Activated T-cell treated with anti-CD3 and anti-CD28 coated beads, Interleukin-2, amount 50 U/mL, for 72 hours (primary cell): ENCODE measurements around the gene AIG1. TPM values are rescaled to one million over a fixed set of nuclear protein-coding genes. Genes with fewer than 3 reads are reported as not detected.
"Not testable (repeated sequence)": the region's sequence is repeated elsewhere in the genome, so short reads cannot be mapped to it uniquely, and the experiment has no call there.

Experiments
- ATAC-seq, 2 donors: fragments of 150-1000 bp; cut with Tn5 transposase; replicated peaks in 1 of 2; 2 replicates each; pipeline ENCODE4 v1.10.0; 2021; ENCODE audit warnings: moderate library complexity in 2 of 2, mild to moderate bottlenecking in 1 of 2
- DNase-seq, 2 donors: peaks; one replicate each; pipeline ENCODE4 v3.0.0; 2021 to 2022; ENCODE audit warnings: mixed read lengths in 1 of 2
- H3K27ac Mint-ChIP-seq: one replicate; pipeline ENCODE4 v1.8.0; 2022; ENCODE audit warnings: mild to moderate bottlenecking, moderate library complexity, mixed read lengths
- H3K27me3 Mint-ChIP-seq: one replicate; pipeline ENCODE4 v1.8.0; 2022; ENCODE audit warnings: low read depth, mixed read lengths
- H3K36me3 Mint-ChIP-seq, 2 donors: one replicate each; pipeline ENCODE4 v1.8.0; 2022; ENCODE audit warnings: mixed read lengths in 2 of 2, mild to moderate bottlenecking in 1 of 2; ENCODE audit not compliant: insufficient read depth in 2 of 2
- H3K4me1 Mint-ChIP-seq: one replicate; pipeline ENCODE4 v1.8.0; 2022; ENCODE audit warnings: low read depth, mixed read lengths
- H3K4me3 Mint-ChIP-seq, 2 donors: one replicate each; pipeline ENCODE4 v1.8.0; 2022; ENCODE audit warnings: mild to moderate bottlenecking in 2 of 2, mixed read lengths in 2 of 2, moderate library complexity in 2 of 2
- H3K9me3 Mint-ChIP-seq, 2 donors: one replicate each; pipeline ENCODE4 v1.8.0; 2022; ENCODE audit warnings: mixed read lengths in 2 of 2
- total RNA-seq, 2 donors: library from RNA; stranded (reverse); gene quantifications; one replicate each; pipeline ENCODE4 v1.2.3, GENCODE V29; 2022

Gene AIG1
- total RNA-seq, 2 donors from 2014 or later: 23.8 to 28.2 TPM

DNA sequence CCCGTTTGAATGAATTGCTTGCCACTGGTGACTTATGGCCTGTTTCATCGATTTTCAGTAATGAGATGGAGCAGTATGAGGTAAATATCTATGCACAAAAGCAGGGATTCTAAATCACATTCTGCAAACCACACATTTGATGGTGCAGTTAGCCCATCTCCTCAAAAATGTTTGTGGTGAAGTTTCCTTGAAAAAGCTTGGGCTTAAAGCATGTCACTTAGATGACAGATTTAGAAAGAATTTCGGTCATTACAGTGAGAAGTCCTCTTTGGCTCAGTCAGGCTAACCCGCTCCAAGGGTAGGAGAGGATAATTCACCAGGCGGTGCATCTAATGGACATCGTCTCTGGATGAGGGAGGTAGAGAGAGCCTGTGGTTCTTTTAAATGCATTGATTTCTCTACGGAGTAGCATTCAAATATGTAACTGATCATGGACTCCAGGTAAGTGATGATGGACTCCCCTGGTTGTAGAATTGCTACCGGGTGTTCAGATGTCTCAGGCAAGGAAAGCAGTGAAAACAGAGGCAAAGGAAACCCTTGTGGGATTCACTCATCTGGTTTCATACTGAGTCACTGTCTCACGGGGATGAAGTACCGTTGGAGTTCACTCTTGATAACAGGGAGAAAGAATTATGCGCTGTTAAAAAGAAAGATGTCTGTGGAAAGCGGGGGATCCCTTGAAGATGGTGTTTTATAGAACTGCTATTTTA lies 65.3 kb downstream of the AIG1 start:
- Mint-ChIP-seq H3K4me3 (no peak overlapping the region), H3K36me3 (peaks cover 8 to 26% of the 10 kb centered on the region in 2 donors), H3K4me1 (peaks cover 7% of the 10 kb centered on the region), H3K9me3 (peaks cover 6 to 8% of the 10 kb centered on the region in 2 donors), H3K27ac (no peak overlapping the region), H3K27me3 (no peaks in the 10 kb centered on the region)
- DNase-seq (no peak), ATAC-seq (no peak)

- Mint-ChIP-seq H3K27me3 (no peaks in the 10 kb centered on the region), H3K36me3 (peaks cover 6 to 26% of the 10 kb centered on the region in 2 donors), H3K27ac (no peak overlapping the region), H3K4me1 (peaks cover 7% of the 10 kb centered on the region), H3K4me3 (no peak overlapping the region), H3K9me3 (peaks cover 5 to 8% of the 10 kb centered on the region in 2 donors)
- ATAC-seq (peak in 1 of 2 donors; percentile 38), DNase-seq (no peak)
Observed at GRCh38 chr6:143126574-143126941, 65.9 kb downstream of the AIG1 start.

DNA sequence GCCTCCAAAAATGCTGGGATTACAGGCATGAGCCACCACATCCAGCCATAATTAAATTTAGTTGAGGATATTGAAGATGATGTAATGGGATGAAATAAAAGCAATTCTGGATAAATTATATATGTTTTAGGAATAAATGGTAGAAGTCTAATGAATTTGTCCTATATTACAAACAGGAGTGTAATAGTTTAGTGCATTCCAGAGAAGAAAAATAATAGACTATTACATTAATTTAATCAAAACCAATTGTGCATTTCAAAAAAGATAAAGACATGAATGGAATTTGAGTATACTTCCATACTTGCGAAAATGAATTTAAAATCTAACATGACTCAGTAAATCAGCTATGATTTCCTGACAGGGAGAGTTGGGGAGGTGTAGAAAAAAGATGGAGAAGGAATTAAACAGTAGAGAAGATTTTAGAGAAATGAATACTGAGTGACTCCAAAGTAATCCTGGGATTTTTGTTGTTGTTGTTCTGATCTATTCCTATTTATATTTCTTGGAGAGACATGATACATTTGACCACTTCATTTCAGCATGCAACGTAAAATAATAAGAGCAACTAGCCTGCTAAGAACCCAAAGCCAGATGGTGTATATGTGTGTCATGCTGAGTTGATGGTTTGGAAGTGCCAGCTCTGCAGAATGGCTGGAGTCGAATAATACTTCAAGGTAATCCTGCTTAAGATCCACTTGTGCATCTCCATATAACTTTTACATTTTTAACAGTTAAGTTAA lies 67.4 kb downstream of the AIG1 start:
- Mint-ChIP-seq H3K4me3 (no peak overlapping the region), H3K9me3 (peaks cover 5 to 10% of the 10 kb centered on the region in 2 donors), H3K27ac (no peak overlapping the region), H3K4me1 (peaks cover 7% of the 10 kb centered on the region), H3K27me3 (no peaks in the 10 kb centered on the region), H3K36me3 (peaks cover 6 to 24% of the 10 kb centered on the region in 2 donors)
- ATAC-seq: no peak
- no peak for DNase-seq

GRCh38 chr6:143128681-143129015 lies 68.0 kb downstream of the AIG1 start:
- Mint-ChIP-seq H3K4me1 (peaks cover 7% of the 10 kb centered on the region), H3K4me3 (no peak overlapping the region), H3K27ac (no peak overlapping the region), H3K27me3 (no peaks in the 10 kb centered on the region), H3K9me3 (peaks cover 5 to 10% of the 10 kb centered on the region in 2 donors), H3K36me3 (peaks cover 6 to 24% of the 10 kb centered on the region in 2 donors)
- DNase-seq (no peak), ATAC-seq (no peak)

- H3K4me3 Mint-ChIP-seq: no peak overlapping the region
- no peaks in the 10 kb centered on the region for H3K27me3 Mint-ChIP-seq
- peaks cover 10% of the 10 kb centered on the region for H3K4me1 Mint-ChIP-seq
- no peak overlapping the region for H3K27ac Mint-ChIP-seq
- peaks cover 6 to 24% of the 10 kb centered on the region in 2 donors for H3K36me3 Mint-ChIP-seq
- ATAC-seq (no peak), DNase-seq (no peak)
- peaks cover 5 to 10% of the 10 kb centered on the region in 2 donors for H3K9me3 Mint-ChIP-seq
Observed at GRCh38 chr6:143130928-143131327, 70.2 kb downstream of the AIG1 start.

GRCh38 chr6:143135325-143135724 lies 74.6 kb downstream of the AIG1 start:
- DNase-seq: no peak
- Mint-ChIP-seq H3K4me1 (peaks cover 49% of the 10 kb centered on the region), H3K36me3 (peaks cover 20 to 44% of the 10 kb centered on the region in 2 donors), H3K27ac (no peak overlapping the region), H3K4me3 (no peak overlapping the region), H3K27me3 (no peaks in the 10 kb centered on the region), H3K9me3 (peaks cover 8 to 19% of the 10 kb centered on the region in 2 donors)
- no peak for ATAC-seq

DNA sequence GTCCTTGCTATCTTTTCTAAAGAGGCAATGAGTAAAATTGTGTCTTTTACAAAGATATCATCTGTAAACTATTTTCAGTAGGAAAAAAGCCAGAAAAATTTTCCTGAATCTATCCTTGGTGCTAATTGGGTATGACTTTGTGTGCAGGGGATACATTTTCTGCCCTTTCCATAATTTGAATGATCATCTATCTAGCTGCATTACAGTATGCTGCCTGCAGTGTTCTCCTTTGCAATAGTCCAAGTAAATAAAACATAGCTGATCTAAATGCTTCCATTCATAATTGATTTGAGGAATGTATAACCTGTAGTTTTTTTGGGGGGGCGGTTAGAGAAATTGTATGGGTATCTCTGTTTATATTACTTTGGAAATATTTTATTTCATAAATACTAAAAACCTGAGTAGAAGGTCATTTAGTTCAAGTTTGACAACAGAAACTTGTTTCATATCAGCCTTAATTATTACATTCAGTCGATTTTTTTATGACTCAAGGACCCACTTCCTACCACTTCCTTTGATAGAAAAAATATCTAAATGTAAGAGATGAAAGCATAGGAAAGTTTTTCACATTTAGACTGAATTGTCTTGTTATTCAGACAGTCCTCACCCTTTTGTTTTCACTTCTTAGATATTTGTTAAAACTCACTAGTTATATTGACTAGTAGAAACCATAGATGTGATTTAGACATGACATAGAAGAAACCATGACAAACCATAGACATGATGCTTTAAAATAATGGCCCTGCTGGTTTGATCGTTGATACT lies 75.3 kb downstream of the AIG1 start:
- no peaks in the 10 kb centered on the region for H3K27me3 Mint-ChIP-seq
- peaks cover 10 to 20% of the 10 kb centered on the region in 2 donors for H3K9me3 Mint-ChIP-seq
- H3K4me1 Mint-ChIP-seq: peaks cover 55% of the 10 kb centered on the region
- H3K4me3 Mint-ChIP-seq: peak overlapping the region in 1 of 2 donors; percentile 42
- DNase-seq (no peak), ATAC-seq (peak; percentile 15 to 36)
- H3K36me3 Mint-ChIP-seq: peaks cover 21 to 47% of the 10 kb centered on the region in 2 donors
- peak overlapping the region; percentile 15 for H3K27ac Mint-ChIP-seq

DNA sequence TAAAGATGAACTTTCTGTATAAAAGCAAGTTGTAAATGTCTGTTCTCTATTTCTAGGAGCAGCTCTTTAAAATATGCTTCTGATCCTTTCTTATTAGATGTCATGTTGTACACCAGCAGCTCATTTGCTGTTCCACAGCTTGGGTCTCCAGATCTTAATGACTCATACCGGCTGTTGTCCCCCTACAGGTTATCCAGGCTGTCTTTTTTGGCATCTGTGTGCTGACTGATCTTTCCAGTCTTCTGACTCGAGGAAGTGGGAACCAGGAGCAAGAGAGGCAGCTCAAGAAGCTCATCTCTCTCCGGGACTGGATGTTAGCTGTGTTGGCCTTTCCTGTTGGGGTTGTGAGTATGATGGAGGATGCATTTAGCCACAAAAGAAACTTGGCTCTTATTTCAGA lies 76.0 kb downstream of the AIG1 start:
- no peaks in the 10 kb centered on the region for H3K27me3 Mint-ChIP-seq
- peaks cover 23 to 49% of the 10 kb centered on the region in 2 donors for H3K36me3 Mint-ChIP-seq
- peak overlapping the region; percentile 15 for H3K27ac Mint-ChIP-seq
- ATAC-seq: peak in 1 of 2 donors; percentile 17
- H3K9me3 Mint-ChIP-seq: peaks cover 11 to 18% of the 10 kb centered on the region in 2 donors
- no peak for DNase-seq
- H3K4me3 Mint-ChIP-seq: peak overlapping the region; percentile 42 to 59
- peaks cover 59% of the 10 kb centered on the region for H3K4me1 Mint-ChIP-seq

- ATAC-seq (peak; percentile 17 to 60), DNase-seq (no peak)
- Mint-ChIP-seq H3K4me1 (peaks cover 59% of the 10 kb centered on the region), H3K27ac (peak overlapping the region; percentile 79), H3K9me3 (peaks cover 12 to 16% of the 10 kb centered on the region in 2 donors), H3K4me3 (peak overlapping the region in 1 of 2 donors; percentile 11), H3K36me3 (peaks cover 23 to 49% of the 10 kb centered on the region in 2 donors), H3K27me3 (no peaks in the 10 kb centered on the region)
Observed at GRCh38 chr6:143139239-143139784, 78.6 kb downstream of the AIG1 start.

DNA sequence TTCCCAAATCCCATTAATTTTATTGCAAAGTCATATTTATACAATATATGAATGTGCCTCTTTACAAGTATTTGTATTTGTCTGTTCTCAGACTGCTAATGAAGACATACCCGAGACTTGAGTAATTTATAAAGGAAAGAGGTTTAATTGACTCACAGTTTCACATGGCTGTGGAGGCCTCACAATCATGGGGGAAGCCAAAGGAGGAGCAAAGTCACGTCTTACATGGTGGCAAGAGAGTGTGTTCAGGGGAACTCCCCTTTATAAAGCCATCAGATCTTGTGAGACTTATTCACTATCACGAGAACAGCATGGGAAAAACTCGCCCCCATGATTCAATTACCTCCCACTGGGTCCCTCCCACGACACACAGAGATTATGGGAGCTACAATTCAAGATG lies 79.2 kb downstream of the AIG1 start:
- Mint-ChIP-seq H3K27ac (peak overlapping the region; percentile 79), H3K36me3 (peaks cover 23 to 49% of the 10 kb centered on the region in 2 donors), H3K4me3 (peak overlapping the region in 1 of 2 donors; percentile 11), H3K4me1 (peaks cover 59% of the 10 kb centered on the region), H3K9me3 (peaks cover 12 to 16% of the 10 kb centered on the region in 2 donors)
- H3K27me3 Mint-ChIP-seq: not testable (repeated sequence)
- ATAC-seq: peak; percentile 54 to 71
- peak; percentile 28 to 47 for DNase-seq

DNA sequence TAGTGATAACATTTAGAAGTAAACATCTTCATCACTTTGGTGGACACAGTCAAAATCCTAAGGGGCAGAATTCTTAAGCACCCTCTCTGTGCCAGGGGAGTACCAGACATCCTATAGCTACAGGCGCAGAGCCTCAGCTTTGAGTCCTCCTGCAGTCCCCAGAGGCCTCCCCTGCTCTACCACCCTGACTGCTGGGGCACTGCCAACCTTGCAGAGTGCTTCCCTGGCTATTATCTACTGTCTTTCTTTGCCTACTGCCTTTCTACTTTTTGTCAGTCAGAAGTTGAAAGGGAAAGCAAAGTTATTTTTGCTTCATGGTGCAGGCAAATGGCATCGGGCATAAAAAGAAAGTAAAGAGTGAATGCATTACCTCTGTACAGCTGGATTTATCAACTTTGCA lies 80.1 kb downstream of the AIG1 start:
- ATAC-seq (no peak), DNase-seq (no peak)
- H3K36me3 Mint-ChIP-seq: peaks cover 23 to 49% of the 10 kb centered on the region in 2 donors
- no peak overlapping the region for H3K4me3 Mint-ChIP-seq
- H3K9me3 Mint-ChIP-seq: peaks cover 12 to 16% of the 10 kb centered on the region in 2 donors
- H3K4me1 Mint-ChIP-seq: peaks cover 55% of the 10 kb centered on the region
- no peak overlapping the region for H3K27ac Mint-ChIP-seq
- no peaks in the 10 kb centered on the region for H3K27me3 Mint-ChIP-seq

DNA sequence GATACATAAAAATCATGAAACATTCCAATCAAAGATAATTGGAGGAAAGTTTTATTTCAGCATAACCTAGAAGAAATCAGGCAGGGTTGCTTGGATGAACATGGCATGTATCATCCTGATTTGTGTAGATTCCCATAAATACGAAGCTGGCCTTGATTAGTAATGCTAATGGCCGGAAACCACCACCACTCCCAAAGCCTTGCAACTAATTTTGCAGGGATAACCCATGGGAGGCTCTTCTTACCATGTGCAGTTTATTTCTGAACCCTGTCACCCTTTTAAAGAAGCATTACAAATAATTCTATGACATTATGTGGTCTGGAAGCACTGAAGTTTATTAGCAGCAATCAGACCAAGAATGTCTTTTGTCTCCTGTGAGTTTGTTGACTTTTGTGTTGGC lies 80.8 kb downstream of the AIG1 start:
- no peaks in the 10 kb centered on the region for H3K27me3 Mint-ChIP-seq
- no peak overlapping the region for H3K27ac Mint-ChIP-seq
- H3K4me1 Mint-ChIP-seq: peaks cover 55% of the 10 kb centered on the region
- H3K9me3 Mint-ChIP-seq: peaks cover 12 to 16% of the 10 kb centered on the region in 2 donors
- no peak for ATAC-seq
- no peak for DNase-seq
- peaks cover 23 to 48% of the 10 kb centered on the region in 2 donors for H3K36me3 Mint-ChIP-seq
- H3K4me3 Mint-ChIP-seq: no peak overlapping the region
